Measurements from ENCODE around the gene BRD2. TPM values are rescaled to one million over a fixed set of nuclear protein-coding genes. Genes with fewer than 3 reads are reported as not detected.
A peak's percentile ranks its signal among the peaks of the same experiment; 100 is the strongest.

BRD2 gene
- total and polyA plus RNA-seq, 9 of the 15 experiments (the other 6 are each of a cell fraction or from before 2014, with no cell fraction given), result 19.0 to 252 (median 181) TPM

DNA sequence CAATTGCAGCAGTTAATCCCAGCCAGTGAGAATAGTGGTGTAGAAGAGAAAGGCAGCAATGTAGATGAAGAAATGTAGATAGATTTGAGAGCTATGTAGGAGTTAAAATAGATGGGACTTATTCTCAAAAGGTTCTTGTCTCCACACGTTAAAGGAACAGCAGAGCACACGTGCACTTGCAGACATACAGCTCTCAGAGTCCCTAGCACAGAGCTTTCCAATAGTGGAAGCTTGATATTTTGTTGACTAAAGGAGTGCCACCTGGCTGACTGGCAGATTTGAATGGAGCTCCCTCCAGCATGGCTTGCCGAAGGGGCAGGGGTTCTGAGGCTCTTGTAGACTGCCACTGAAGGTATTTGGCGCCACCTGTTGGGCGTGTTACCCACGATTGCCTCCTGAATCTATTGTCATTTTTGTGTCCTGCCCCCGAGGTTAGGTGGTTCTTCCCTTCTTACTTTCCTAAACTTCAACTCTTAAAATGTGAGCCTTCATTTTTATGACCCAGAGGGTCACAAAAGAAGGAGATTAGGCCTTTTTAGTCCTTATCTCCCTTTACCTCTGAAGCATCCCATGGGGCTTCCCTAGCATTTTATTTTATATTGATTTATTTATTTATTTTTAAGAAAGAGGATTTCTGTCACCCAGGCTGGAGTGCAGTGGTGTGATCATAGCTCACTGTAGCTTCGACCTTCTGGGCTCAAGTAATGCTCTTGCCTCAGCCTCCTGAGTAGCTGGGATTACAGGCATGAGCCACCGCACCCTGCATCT is 16.4 kb downstream of the BRD2 start (continued):
- TF ChIP-seq, protein P1, sequence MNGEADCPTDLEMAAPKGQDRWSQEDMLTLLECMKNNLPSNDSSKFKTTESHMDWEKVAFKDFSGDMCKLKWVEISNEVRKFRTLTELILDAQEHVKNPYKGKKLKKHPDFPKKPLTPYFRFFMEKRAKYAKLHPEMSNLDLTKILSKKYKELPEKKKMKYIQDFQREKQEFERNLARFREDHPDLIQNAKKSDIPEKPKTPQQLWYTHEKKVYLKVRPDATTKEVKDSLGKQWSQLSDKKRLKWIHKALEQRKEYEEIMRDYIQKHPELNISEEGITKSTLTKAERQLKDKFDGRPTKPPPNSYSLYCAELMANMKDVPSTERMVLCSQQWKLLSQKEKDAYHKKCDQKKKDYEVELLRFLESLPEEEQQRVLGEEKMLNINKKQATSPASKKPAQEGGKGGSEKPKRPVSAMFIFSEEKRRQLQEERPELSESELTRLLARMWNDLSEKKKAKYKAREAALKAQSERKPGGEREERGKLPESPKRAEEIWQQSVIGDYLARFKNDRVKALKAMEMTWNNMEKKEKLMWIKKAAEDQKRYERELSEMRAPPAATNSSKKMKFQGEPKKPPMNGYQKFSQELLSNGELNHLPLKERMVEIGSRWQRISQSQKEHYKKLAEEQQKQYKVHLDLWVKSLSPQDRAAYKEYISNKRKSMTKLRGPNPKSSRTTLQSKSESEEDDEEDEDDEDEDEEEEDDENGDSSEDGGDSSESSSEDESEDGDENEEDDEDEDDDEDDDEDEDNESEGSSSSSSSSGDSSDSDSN (IDR thresholded peaks at IDR 0.05; ENCODE audit: borderline replicate concordance in 1 of 2, low read depth in 2 of 2, low read length in 2 of 2), result no peak
- TF ChIP-seq MYBL2 (IDR thresholded peaks at IDR 0.05; ENCODE audit: low read depth) (no peak), MYBL2 (CRISPR knock-in tag; IDR thresholded peaks at IDR 0.05; ENCODE audit: borderline replicate concordance) (no peak), PTTG1 (tag; IDR thresholded peaks at IDR 0.05; ENCODE audit: low read depth) (no peak), NUFIP1 (IDR thresholded peaks at IDR 0.05; ENCODE audit: partially characterized antibody) (no peak), KLF6 (CRISPR knock-in tag; IDR thresholded peaks at IDR 0.05; ENCODE audit: borderline replicate concordance) (no peak), CEBPG (CRISPR knock-in tag; IDR thresholded peaks at IDR 0.05) (no peak), CEBPG (tag; conservative IDR thresholded peaks at IDR 0.05 in 1 of 2, IDR thresholded peaks at IDR 0.05 in 1 of 2) (no peak), NCOA2 (IDR thresholded peaks at IDR 0.05; ENCODE audit: partially characterized antibody in 2 of 2) (no peak), BHLHE40 (IDR thresholded peaks at IDR 0.05; ENCODE audit: low read length) (0 out of 2 replicates have a peak, but pooled peaks have one; percentile 5), MYC (IDR thresholded peaks at IDR 0.05; ENCODE audit: low read depth, low read length) (no peak), MYC (CRISPR knock-in tag; IDR thresholded peaks at IDR 0.05; ENCODE audit: borderline replicate concordance, low read depth) (no peak), DIDO1 (tag; IDR thresholded peaks at IDR 0.05; ENCODE audit: low read depth) (no peak), BRD9 (IDR thresholded peaks at IDR 0.05; ENCODE audit: low read depth, partially characterized antibody) (no peak), MAZ (CRISPR knock-in tag; conservative IDR thresholded peaks at IDR 0.05 in 1 of 2, IDR thresholded peaks at IDR 0.05 in 1 of 2) (peak; percentile 40 to 56; a peak in 2 of 4 replicates), SP2 (IDR thresholded peaks at IDR 0.05; ENCODE audit: extremely low read depth, low read depth, low read length, poor library complexity, severe bottlenecking) (no peak), NONO (IDR thresholded peaks at IDR 0.05; ENCODE audit: low read depth in 2 of 2, low read length in 1 of 2) (no peak), XRCC5 (IDR thresholded peaks at IDR 0.05; ENCODE audit: low read depth, low read length) (peak; percentile 33; the same call in 1 of the 2 replicates)
- TF ChIP-seq, protein P2, sequence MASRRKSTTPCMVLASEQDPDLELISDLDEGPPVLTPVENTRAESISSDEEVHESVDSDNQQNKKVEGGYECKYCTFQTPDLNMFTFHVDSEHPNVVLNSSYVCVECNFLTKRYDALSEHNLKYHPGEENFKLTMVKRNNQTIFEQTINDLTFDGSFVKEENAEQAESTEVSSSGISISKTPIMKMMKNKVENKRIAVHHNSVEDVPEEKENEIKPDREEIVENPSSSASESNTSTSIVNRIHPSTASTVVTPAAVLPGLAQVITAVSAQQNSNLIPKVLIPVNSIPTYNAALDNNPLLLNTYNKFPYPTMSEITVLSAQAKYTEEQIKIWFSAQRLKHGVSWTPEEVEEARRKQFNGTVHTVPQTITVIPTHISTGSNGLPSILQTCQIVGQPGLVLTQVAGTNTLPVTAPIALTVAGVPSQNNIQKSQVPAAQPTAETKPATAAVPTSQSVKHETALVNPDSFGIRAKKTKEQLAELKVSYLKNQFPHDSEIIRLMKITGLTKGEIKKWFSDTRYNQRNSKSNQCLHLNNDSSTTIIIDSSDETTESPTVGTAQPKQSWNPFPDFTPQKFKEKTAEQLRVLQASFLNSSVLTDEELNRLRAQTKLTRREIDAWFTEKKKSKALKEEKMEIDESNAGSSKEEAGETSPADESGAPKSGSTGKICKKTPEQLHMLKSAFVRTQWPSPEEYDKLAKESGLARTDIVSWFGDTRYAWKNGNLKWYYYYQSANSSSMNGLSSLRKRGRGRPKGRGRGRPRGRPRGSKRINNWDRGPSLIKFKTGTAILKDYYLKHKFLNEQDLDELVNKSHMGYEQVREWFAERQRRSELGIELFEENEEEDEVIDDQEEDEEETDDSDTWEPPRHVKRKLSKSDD (conservative IDR thresholded peaks at IDR 0.05; ENCODE audit: low read length), result no peak
- TF ChIP-seq, protein P3, sequence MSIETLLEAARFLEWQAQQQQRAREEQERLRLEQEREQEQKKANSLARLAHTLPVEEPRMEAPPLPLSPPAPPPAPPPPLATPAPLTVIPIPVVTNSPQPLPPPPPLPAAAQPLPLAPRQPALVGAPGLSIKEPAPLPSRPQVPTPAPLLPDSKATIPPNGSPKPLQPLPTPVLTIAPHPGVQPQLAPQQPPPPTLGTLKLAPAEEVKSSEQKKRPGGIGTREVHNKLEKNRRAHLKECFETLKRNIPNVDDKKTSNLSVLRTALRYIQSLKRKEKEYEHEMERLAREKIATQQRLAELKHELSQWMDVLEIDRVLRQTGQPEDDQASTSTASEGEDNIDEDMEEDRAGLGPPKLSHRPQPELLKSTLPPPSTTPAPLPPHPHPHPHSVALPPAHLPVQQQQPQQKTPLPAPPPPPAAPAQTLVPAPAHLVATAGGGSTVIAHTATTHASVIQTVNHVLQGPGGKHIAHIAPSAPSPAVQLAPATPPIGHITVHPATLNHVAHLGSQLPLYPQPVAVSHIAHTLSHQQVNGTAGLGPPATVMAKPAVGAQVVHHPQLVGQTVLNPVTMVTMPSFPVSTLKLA (conservative IDR thresholded peaks at IDR 0.05), result 0 out of 4 replicates have a peak, but pooled peaks of 1 of the 2 experiments have one; percentile 29

Data from K562 (cell line).